Adrenal gland (tissue), 12 donors: Measurements from ENCODE around the gene OLFM3. TPM values are rescaled to one million over a fixed set of nuclear protein-coding genes. Genes with fewer than 3 reads are reported as not detected.

ENCODE experiments used
- DNase-seq, 7 donors: peaks; one replicate each; pipeline ENCODE4 v3.0.0-alpha.2; 2019 to 2020
- H3K27ac ChIP-seq, 5 donors: fragments of 200-600 bp; sonication (generic) in 4 of 5; 1 replicate in 3 of 5; 2 replicates in 2 of 5; pipeline versions ENCODE4 v1.5.1 to v1.8.0; 2016 to 2020; ENCODE audit warnings: mild to moderate bottlenecking in 1 of 5
- H3K27me3 ChIP-seq: fragments of 200-600 bp; 2 replicates; pipeline ENCODE4 v1.8.0; 2021
- H3K36me3 ChIP-seq, 2 donors: fragments of 200-600 bp; replicated peaks in 1 of 2; 1 replicate in 1 of 2; 2 replicates in 1 of 2; pipeline versions ENCODE4 v1.5.1 to v1.8.0; 2018 to 2022
- H3K4me1 ChIP-seq, 2 donors: fragments of 200-600 bp; replicated peaks in 1 of 2; 1 replicate in 1 of 2; 2 replicates in 1 of 2; pipeline versions ENCODE4 v1.5.1 to v1.8.0; 2018 to 2021
- H3K4me3 ChIP-seq, 4 donors: fragments of 200-600 bp; sonication (generic) in 3 of 4; one replicate each; pipeline ENCODE4 v1.5.1; 2016 to 2018
- H3K9me3 ChIP-seq, 3 donors: fragments of 200-600 bp; sonication (generic) in 1 of 3; replicated peaks in 1 of 3; 1 replicate in 2 of 3; 2 replicates in 1 of 3; pipeline versions ENCODE4 v1.5.1 to v1.8.0; 2016 to 2021
- POLR2A ChIP-seq, 2 donors: fragments of 450-650 bp; IDR thresholded peaks; one replicate each; pipeline ENCODE4 v1.6.1; 2017; ENCODE audit warnings: antibody characterized with exemption in 2 of 2, mild to moderate bottlenecking in 2 of 2, moderate library complexity in 1 of 2
- WGBS, 4 donors: extraction: QIAGEN DNeasy Blood & Tissue Kit in 2 of 4; methylation state at CpG; one replicate each; pipeline versions ENCODE4 v1.1.5 to v1.1.7; 2013 to 2017; 5-methylcytosine and 5-hydroxymethylcytosine counted together
- intact Hi-C, 2 donors: fragments of 100-400 bp; cut with DNase I; formaldehyde crosslinking; loops; one replicate each; pipeline versions ENCODE4 v1.14.1 to v1.15.0; 2022 to 2023
- polyA plus RNA-seq, 3 donors: library from polyadenylated mRNA; stranded (reverse); fragments of 200-250 nt in 2 of 3; fragments of 350-450 nt in 1 of 3; fragmentation: Illumina TruSeq in 1 of 3; extraction: RNeasy Lipid Tissue Mini Kit (QIAGEN cat#74804) in 1 of 3; gene quantifications; one replicate each; pipeline ENCODE4 v1.2.3, GENCODE V29; 2013 to 2014
- total RNA-seq, 9 donors: library from RNA; depleted of rRNA in 4 of 9; stranded (reverse); fragments of >200 nt in 4 of 9; fragments of 120-200 nt in 1 of 9; fragmentation: NEBNext Ultra II Directional in 1 of 9; extraction: Animal tissue kit (Norgen Biotek cat#: 25700) in 1 of 9; gene quantifications; one replicate each; pipeline versions ENCODE4 v1.1.0 to v1.2.4, GENCODE V29; 2013 to 2023
- TF ChIP-seq, protein P1 (sequence below), 6 experiments: fragments of 450-650 bp in 4 of 6; fragments of 200-600 bp in 2 of 6; sonication (generic) in 1 of 6; IDR thresholded peaks; 1 replicate in 5 of 6; 2 replicates in 1 of 6; pipeline versions ENCODE4 v1.5.1 to v1.8.0; 2016 to 2021; ENCODE audit warnings: antibody characterized with exemption in 6 of 6, mild to moderate bottlenecking in 2 of 6, moderate library complexity in 1 of 6
- donor health status: healthy with polysubstance abuse.
- donor health status: Bipolar disorder and iron deficiency.
- donor health status: DM: yes; HTN: yes; CAD: no.
- donor health status: DM: no; HTN: no; CAD: no.
- donor health status: DM: no; HTN: no; CAD: no.
- donor health status: DM: yes; HTN: yes; CAD: no.

The OLFM3 gene
- total and polyA plus RNA-seq, 12 donors: 0.07 to 1.5 (median 0.26) TPM; not detected in 6

DNA sequence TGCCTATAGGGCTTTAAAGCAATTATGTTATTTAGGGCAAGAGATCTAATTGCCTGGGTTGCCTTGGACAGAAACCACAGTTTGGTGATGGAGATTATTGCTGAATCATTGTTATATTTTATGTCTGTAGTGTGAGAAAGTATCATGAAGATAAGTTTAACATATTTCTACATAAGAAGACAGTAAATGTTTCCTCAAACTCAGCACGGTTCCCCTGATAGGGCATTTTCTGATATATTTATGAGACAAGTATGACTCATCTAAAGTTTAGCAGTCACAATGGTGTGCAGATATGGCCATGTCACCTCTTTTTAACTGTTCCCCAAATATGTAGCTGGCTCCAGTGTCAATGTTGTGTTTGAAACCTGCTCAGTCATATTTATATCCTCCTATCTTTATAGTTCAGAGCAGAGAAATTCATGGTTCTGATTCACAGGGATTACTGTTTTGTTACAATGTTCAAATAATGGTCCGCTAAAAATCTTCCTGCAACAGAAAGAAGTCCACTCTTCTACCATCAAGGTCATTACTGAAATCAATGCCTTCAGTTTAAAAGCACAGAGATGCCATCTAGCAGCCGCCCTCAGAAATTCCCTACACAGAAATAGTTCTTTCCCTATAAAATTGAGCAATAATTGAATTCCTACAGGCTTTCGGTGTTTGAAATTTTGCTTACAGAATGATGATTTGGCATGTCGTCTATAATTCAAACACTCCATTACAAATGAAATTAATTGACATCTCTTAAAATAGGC, 3.7 kb downstream of the OLFM3 start:
- Histone ChIP-seq H3K4me1 (no peaks in the 10 kb centered on the region), H3K36me3 (no peaks in the 10 kb centered on the region), H3K27me3 (no peaks in the 10 kb centered on the region), H3K4me3 (no peak overlapping the region), H3K27ac (no peak overlapping the region), H3K9me3 (no peaks in the 10 kb centered on the region)
- no peak for TF ChIP-seq POLR2A (IDR thresholded peaks at IDR 0.05)
- TF ChIP-seq, protein P1, sequence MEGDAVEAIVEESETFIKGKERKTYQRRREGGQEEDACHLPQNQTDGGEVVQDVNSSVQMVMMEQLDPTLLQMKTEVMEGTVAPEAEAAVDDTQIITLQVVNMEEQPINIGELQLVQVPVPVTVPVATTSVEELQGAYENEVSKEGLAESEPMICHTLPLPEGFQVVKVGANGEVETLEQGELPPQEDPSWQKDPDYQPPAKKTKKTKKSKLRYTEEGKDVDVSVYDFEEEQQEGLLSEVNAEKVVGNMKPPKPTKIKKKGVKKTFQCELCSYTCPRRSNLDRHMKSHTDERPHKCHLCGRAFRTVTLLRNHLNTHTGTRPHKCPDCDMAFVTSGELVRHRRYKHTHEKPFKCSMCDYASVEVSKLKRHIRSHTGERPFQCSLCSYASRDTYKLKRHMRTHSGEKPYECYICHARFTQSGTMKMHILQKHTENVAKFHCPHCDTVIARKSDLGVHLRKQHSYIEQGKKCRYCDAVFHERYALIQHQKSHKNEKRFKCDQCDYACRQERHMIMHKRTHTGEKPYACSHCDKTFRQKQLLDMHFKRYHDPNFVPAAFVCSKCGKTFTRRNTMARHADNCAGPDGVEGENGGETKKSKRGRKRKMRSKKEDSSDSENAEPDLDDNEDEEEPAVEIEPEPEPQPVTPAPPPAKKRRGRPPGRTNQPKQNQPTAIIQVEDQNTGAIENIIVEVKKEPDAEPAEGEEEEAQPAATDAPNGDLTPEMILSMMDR (IDR thresholded peaks at IDR 0.05): no peak
- 45 to 59% (median 53%) methylated on average over 5 of the region's 5 CpGs for WGBS, 4 donors
- intact Hi-C loops: no loop called here
- no peak for DNase-seq

DNA sequence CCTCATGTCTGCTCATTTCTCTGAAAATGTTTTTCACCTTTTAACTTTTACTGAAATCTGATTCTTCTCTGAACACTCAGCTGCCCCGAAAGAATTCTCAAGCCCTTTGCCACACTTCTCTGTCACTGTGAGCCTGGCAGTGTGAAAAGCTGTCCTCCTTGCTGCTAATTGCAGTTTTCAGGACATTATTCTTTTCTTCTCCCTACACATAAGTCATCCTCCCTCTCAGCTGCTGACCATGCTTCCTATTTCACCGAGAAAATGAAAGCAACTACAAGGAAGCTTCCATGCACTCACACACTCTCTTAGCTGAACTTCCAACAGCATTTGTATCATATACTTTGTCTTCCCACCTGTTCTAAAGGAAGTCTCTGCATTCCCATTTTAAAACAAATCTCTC, 15.8 kb downstream of the OLFM3 start:
- Histone ChIP-seq H3K27me3 (no peaks in the 10 kb centered on the region), H3K4me1 (no peaks in the 10 kb centered on the region), H3K9me3 (no peaks in the 10 kb centered on the region), H3K4me3 (no peak overlapping the region), H3K36me3 (no peaks in the 10 kb centered on the region), H3K27ac (no peak overlapping the region)
- WGBS, 4 donors: 5 to 17% (median 7%) methylated on average over 2 of the region's 2 CpGs
- intact Hi-C loops: no loop called here
- TF ChIP-seq POLR2A (IDR thresholded peaks at IDR 0.05): no peak
- no peak for DNase-seq

DNA sequence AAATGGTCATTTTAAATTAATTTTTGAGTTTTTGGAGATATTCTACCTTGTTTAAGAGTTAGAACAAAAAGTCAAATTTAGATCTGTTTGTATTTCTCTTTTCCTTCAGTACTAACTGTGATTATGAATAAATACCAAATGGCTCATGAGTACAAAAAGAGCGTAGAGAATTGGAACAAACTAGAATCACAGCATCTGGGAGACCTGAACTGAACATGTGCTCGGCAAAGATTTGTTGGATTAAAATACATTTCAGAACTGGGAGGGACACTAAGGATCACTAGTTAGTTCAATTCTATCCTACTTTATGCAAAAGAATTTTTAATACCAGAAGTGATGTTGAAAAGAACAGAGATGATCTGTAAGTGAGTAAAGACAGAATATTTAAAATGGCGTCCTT, 19.5 kb downstream of the OLFM3 start:
- no peak overlapping the region for H3K27ac ChIP-seq
- intact Hi-C loops: no loop called here
- no peaks in the 10 kb centered on the region for H3K4me1 ChIP-seq
- H3K9me3 ChIP-seq: no peaks in the 10 kb centered on the region
- TF ChIP-seq POLR2A (IDR thresholded peaks at IDR 0.05): no peak
- TF ChIP-seq, protein P1 (IDR thresholded peaks at IDR 0.05): no peak
- H3K36me3 ChIP-seq: no peaks in the 10 kb centered on the region
- H3K27me3 ChIP-seq: no peaks in the 10 kb centered on the region
- 80 to 88% (median 86%) methylated on average over 3 of the region's 3 CpGs for WGBS, 4 donors
- no peak for DNase-seq
- H3K4me3 ChIP-seq: no peak overlapping the region

DNA sequence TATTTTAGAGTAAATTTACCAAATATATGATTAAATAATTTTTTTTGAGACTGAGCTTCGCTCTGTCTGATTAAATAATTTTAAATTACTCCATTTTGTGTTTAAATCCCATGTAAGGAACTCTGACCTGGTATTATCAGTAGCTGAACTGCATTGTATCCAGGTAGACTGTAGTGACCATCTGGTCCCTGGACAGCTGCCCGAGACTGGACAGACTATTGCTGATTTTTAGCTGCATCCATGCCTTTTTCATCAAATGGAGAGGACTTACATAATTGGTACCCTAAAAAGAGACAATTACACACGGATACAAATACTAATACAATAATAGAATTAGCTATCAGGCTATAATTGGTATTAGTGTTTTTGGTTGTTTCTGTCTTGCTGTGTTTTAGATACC, 20.6 kb downstream of the OLFM3 start:
- no peaks in the 10 kb centered on the region for H3K4me1 ChIP-seq
- H3K9me3 ChIP-seq: no peaks in the 10 kb centered on the region
- H3K36me3 ChIP-seq: no peaks in the 10 kb centered on the region
- 64 to 75% (median 74%) methylated on average over 3 of the region's 3 CpGs for WGBS, 4 donors
- no peaks in the 10 kb centered on the region for H3K27me3 ChIP-seq
- DNase-seq: no peak
- H3K27ac ChIP-seq: no peak overlapping the region
- TF ChIP-seq POLR2A (IDR thresholded peaks at IDR 0.05): no peak
- TF ChIP-seq, protein P1 (IDR thresholded peaks at IDR 0.05): no peak
- intact Hi-C loops: no loop called here
- no peak overlapping the region for H3K4me3 ChIP-seq

DNA sequence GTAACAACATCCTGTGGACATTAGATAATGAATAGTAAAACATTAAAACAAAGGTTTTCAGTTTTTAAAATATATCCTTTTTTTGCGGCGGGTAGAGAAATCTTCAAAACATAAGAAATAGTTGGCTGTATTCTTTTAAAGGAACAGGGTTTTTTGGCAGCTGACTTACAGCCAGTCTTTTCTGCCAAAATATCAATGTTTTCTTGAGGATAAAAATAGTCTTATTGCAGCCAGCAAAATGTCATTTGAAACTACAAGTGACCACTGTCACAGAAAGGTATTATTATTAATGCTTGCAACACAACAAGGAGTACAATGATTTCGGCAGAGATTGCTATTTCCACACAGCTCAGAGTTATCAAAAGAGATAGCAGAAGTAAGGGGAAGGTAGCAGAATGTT, 21.4 kb downstream of the OLFM3 start:
- H3K27ac ChIP-seq: no peak overlapping the region
- no peak overlapping the region for H3K4me3 ChIP-seq
- intact Hi-C loops: no loop called here
- WGBS, 4 donors: 44 to 52% (median 48%) methylated on average over 3 of the region's 3 CpGs
- no peaks in the 10 kb centered on the region for H3K27me3 ChIP-seq
- TF ChIP-seq, protein P1 (IDR thresholded peaks at IDR 0.05): no peak
- no peak for TF ChIP-seq POLR2A (IDR thresholded peaks at IDR 0.05)
- no peak for DNase-seq
- H3K4me1 ChIP-seq: no peaks in the 10 kb centered on the region
- H3K9me3 ChIP-seq: no peaks in the 10 kb centered on the region
- no peaks in the 10 kb centered on the region for H3K36me3 ChIP-seq
